ENCODE results near the gene SERINC2. TPM values are rescaled to one million over a fixed set of nuclear protein-coding genes. Genes with fewer than 3 reads are reported as not detected.

Gene SERINC2
- 2.0 and 3.1 TPM in 2 replicates for total RNA-seq (2012; rRNA removed)
- 59.5 and 64.8 TPM in 2 replicates for polyA plus RNA-seq (2012; rRNA removed)
- 22.2 and 123 TPM in 2 replicates for polyA plus RNA-seq (2012; cell fraction: cytosol; rRNA removed)
- polyA plus RNA-seq (2012; cell fraction: nucleus; rRNA removed; ENCODE audit: low replicate concordance): 50.5 and 133 TPM in 2 replicates
- percentile 90 among the genes with signal in this experiment for Bru-seq, nascent RNA
- BruChase-seq, experiment 1, labeled RNA remaining after a 6-hour chase: percentile 95 among the genes with signal in this experiment
- percentile 97 among the genes with signal in this experiment for BruChase-seq, experiment 2, labeled RNA remaining after a 2-hour chase
- long read RNA-seq, transcript SERINC2-201 (10 exons, 1,997 nt): major isoform, 74 of 160 reads
- long read RNA-seq, transcript SERINC2-206 (10 exons, 2,072 nt): minor isoform, 7 of 160 reads
- long read RNA-seq, partial matches to known transcripts: 64 of 160 reads
- long read RNA-seq, other reads (novel, unspliced or antisense): 11 of 160 reads

DNA sequence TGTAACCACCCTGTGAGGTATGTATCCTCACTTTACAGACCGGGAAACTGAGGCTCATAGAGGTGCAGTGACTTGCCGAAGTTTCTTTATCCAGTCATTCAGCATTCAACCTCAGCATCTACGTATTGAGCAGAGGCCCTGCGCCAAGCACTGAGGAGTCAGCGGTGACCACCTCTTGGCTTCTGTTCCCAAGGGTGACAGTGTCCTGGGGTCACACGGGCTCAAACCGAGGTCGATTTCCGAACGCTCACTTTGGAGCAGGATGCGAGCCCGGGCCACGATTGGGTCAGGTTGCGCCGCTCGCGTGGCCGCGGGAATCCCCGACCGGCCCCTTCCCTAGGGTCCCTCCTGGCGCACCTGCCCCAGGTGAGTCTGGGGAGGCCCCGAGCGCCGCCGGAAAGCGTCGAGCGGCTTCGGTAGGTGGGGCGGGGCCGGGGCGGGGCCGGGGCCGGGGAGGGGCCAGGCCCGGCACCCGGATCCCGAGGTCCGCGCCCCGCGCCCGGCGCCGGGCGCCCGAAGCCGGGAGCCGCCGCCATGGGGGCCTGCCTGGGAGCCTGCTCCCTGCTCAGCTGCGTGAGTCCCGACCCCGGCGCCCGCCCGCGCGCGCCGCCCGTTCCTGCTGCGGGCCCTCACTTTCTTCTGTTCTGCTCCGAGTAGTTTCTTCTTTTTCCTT is at the start of gene SERINC2:
Gene SERINC2 (plus strand): TSS at position 482 of the 673 bp plus-strand sequence. CDS start 53 bp downstream, at position 535.
- H2AK9ac ChIP-seq (replicated peaks; ENCODE audit: low read depth, low read length, poor library complexity): peak within 1 kb of the TSS; percentile 98
- H2BK5ac ChIP-seq (ENCODE audit: low read depth, low read length, poor library complexity, severe bottlenecking): peak within 1 kb of the TSS; percentile 79
- 8% methylated on average over 20 of the region's 63 CpGs; no CpG with 5 or more reads in 1 of the 2 experiments for WGBS, 2 experiments (ENCODE audit: extremely low coverage in 2 of 2, insufficient read length in 1 of 2)
- H3K79me1 ChIP-seq (ENCODE audit: low read depth in 1 of 2, low read length in 2 of 2): peaks cover 0 to 46% of the 10 kb centered on the region in 2 experiments; a peak in 3 of 4 replicates
- H4K20me1 ChIP-seq (ENCODE audit: insufficient read depth, low read length): peaks cover 25% of the 10 kb centered on the region
- ATAC-seq (ENCODE audit: low read depth): peak; percentile 41
- H3K4me3 ChIP-seq (ENCODE audit: insufficient read depth, low read depth, low read length): peak within 1 kb of the TSS; percentile 89
- H3K18ac ChIP-seq (ENCODE audit: low read depth, low read length): peak within 1 kb of the TSS; percentile 91
- DNase-seq: no peak
- H2BK15ac ChIP-seq (ENCODE audit: low read depth, low read length): peak within 1 kb of the TSS; percentile 15; the same call in 1 of the 3 replicates
- H3K27ac ChIP-seq (ENCODE audit: insufficient read depth, low read length): peak within 1 kb of the TSS; percentile 89
- peaks cover 53% of the 10 kb centered on the region for H3K9me1 ChIP-seq (ENCODE audit: insufficient read depth, low read length)
- H3K4ac ChIP-seq (ENCODE audit: low read depth, low read length): peak within 1 kb of the TSS; percentile 94
- peak within 1 kb of the TSS; percentile 95 for H2AFZ ChIP-seq (replicated peaks; ENCODE audit: low read length, poor library complexity)
- peak within 1 kb of the TSS; percentile 96 for H3K9ac ChIP-seq (ENCODE audit: low read depth, low read length)
- peak within 1 kb of the TSS; percentile 42; the same call in 1 of the 2 replicates for H3K56ac ChIP-seq (ENCODE audit: extremely low read depth, insufficient read depth, low read length)
- no TSS peak for BruUV-seq (replicated peaks)
- peak within 1 kb of the TSS; percentile 89 for H4K5ac ChIP-seq (ENCODE audit: low read depth, low read length)
- ChIA-PET CTCF (interaction anchor here (1.3 to 3.3 kb wide), 2 partner anchors 9 to 19 kb away, joined by 4 to 13 read pairs; no protein-coding TSS in a partner anchor), POLR2A (ENCODE audit: unreplicated experiment) (no interaction called here)
- peaks cover 4% of the 10 kb centered on the region; the same call in 1 of the 2 replicates for H3K36me3 ChIP-seq (ENCODE audit: control insufficient read depth, insufficient read depth, low read length)
- no peak for TF ChIP-seq RFX5 (IDR thresholded peaks at IDR 0.05; ENCODE audit: low read depth, low read length)
- TF ChIP-seq, protein P1, sequence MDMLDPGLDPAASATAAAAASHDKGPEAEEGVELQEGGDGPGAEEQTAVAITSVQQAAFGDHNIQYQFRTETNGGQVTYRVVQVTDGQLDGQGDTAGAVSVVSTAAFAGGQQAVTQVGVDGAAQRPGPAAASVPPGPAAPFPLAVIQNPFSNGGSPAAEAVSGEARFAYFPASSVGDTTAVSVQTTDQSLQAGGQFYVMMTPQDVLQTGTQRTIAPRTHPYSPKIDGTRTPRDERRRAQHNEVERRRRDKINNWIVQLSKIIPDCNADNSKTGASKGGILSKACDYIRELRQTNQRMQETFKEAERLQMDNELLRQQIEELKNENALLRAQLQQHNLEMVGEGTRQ (IDR thresholded peaks at IDR 0.05; ENCODE audit: low read depth, low read length): no peak
- TF ChIP-seq CTCF (conservative IDR thresholded peaks at IDR 0.05; ENCODE audit: low read depth, low read length): no peak
- no peak for TF ChIP-seq SMC3 (IDR thresholded peaks at IDR 0.05; ENCODE audit: low read depth, low read length)
- no peak for TF ChIP-seq RCOR1 (IDR thresholded peaks at IDR 0.05; ENCODE audit: insufficient replicate concordance, low read length)
- TF ChIP-seq MAFK (IDR thresholded peaks at IDR 0.05; ENCODE audit: low read depth, low read length): no peak
- no peak for TF ChIP-seq CHD1 (IDR thresholded peaks at IDR 0.05; ENCODE audit: low read depth, low read length)
- TF ChIP-seq MXI1 (IDR thresholded peaks at IDR 0.05; ENCODE audit: borderline replicate concordance, low read depth, low read length): no peak
- H2AK5ac ChIP-seq (ENCODE audit: low read depth, low read length): peak within 1 kb of the TSS; percentile 84
- no peaks in the 10 kb centered on the region for H3K9me3 ChIP-seq (ENCODE audit: control insufficient read depth, insufficient read depth, low read length)
- peak within 1 kb of the TSS; percentile 89 for H2BK120ac ChIP-seq (ENCODE audit: low read depth, low read length)
- peak within 1 kb of the TSS; percentile 89 for H4K91ac ChIP-seq (ENCODE audit: insufficient read depth, low read depth, low read length)
- H4K8ac ChIP-seq (ENCODE audit: low read depth in 2 of 2, low read length in 2 of 2): peak within 1 kb of the TSS; percentile 64 to 82; a peak in 3 of 4 replicates
- peak within 1 kb of the TSS; percentile 96 for H3K4me2 ChIP-seq (ENCODE audit: low read depth, low read length)
- intact Hi-C loops (cut with micrococcal nuclease): no loop called here
- H3K27me3 ChIP-seq (ENCODE audit: control insufficient read depth, insufficient read depth, low read length): no peaks in the 10 kb centered on the region
- peak within 1 kb of the TSS; percentile 98 for H3K14ac ChIP-seq (replicated peaks; ENCODE audit: low read depth, low read length)
- H2BK20ac ChIP-seq (ENCODE audit: low read depth, low read length): peak within 1 kb of the TSS; percentile 78; the same call in 1 of the 2 replicates
- dilution Hi-C loops (cut with HindIII; ENCODE audit: low sequenced_read_pairs, unreplicated experiment): no loop called here
- peak within 1 kb of the TSS; percentile 93 for H3K23ac ChIP-seq (ENCODE audit: low read depth, low read length)
- in situ Hi-C loops (cut with MboI; ENCODE audit: low sequenced_read_pairs): no loop called here
- H3K4me1 ChIP-seq (ENCODE audit: control insufficient read depth, insufficient read depth, low read length): peaks cover 42% of the 10 kb centered on the region

All from IMR-90 (cell line).